DND-41 (cell line): Measurements from ENCODE around the gene CNOT6L.
"Not testable (repeated sequence)": the region's sequence is repeated elsewhere in the genome, so short reads cannot be mapped to it uniquely, and the experiment has no call there.

ENCODE experiments used
- EZH2 ChIP-seq: IDR thresholded peaks from 3 replicates; pipeline ENCODE4 v1.6.1; 2012; ENCODE audit warnings: borderline replicate concordance, low read depth, mild to moderate bottlenecking, moderate library complexity, low read length, inconsistent platforms; ENCODE audit not compliant: severe bottlenecking
- TF ChIP-seq, protein P1 (sequence below): IDR thresholded peaks from 2 replicates; pipeline ENCODE4 v1.5.1; 2012; ENCODE audit warnings: borderline replicate concordance, low read length, moderate library complexity, mild to moderate bottlenecking; ENCODE audit not compliant: poor library complexity, severe bottlenecking; ENCODE audit errors: extremely low read depth

DNA sequence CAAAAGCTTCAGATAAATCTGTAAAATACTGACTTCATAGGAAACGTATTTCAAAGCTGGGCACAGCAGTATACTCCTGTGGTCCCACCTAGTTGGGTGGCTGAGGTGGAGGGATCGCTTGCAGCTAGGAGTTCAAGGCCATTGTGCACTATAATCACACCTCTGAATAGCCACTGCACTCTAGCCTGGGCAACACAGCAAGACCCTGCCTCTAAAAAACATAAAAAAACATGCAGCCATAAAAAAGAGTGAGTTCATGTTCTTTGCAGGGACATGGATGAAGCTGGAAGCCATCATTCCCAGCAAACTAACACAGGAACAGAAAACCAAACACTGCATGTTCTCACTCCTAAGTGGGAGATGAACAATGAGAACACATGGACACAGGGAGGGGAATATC, 38.4 kb downstream of the CNOT6L start:
- TF ChIP-seq, protein P1, sequence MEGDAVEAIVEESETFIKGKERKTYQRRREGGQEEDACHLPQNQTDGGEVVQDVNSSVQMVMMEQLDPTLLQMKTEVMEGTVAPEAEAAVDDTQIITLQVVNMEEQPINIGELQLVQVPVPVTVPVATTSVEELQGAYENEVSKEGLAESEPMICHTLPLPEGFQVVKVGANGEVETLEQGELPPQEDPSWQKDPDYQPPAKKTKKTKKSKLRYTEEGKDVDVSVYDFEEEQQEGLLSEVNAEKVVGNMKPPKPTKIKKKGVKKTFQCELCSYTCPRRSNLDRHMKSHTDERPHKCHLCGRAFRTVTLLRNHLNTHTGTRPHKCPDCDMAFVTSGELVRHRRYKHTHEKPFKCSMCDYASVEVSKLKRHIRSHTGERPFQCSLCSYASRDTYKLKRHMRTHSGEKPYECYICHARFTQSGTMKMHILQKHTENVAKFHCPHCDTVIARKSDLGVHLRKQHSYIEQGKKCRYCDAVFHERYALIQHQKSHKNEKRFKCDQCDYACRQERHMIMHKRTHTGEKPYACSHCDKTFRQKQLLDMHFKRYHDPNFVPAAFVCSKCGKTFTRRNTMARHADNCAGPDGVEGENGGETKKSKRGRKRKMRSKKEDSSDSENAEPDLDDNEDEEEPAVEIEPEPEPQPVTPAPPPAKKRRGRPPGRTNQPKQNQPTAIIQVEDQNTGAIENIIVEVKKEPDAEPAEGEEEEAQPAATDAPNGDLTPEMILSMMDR, result not testable (repeated sequence)
- TF ChIP-seq EZH2, result not testable (repeated sequence)
